ENCODE measurements around the gene PSMA7. TPM values are rescaled to one million over a fixed set of nuclear protein-coding genes. Genes with fewer than 3 reads are reported as not detected.

PSMA7 gene
- total RNA-seq, 6 experiments from 2014 or later: 296 to 357 (median 334) TPM

DNA sequence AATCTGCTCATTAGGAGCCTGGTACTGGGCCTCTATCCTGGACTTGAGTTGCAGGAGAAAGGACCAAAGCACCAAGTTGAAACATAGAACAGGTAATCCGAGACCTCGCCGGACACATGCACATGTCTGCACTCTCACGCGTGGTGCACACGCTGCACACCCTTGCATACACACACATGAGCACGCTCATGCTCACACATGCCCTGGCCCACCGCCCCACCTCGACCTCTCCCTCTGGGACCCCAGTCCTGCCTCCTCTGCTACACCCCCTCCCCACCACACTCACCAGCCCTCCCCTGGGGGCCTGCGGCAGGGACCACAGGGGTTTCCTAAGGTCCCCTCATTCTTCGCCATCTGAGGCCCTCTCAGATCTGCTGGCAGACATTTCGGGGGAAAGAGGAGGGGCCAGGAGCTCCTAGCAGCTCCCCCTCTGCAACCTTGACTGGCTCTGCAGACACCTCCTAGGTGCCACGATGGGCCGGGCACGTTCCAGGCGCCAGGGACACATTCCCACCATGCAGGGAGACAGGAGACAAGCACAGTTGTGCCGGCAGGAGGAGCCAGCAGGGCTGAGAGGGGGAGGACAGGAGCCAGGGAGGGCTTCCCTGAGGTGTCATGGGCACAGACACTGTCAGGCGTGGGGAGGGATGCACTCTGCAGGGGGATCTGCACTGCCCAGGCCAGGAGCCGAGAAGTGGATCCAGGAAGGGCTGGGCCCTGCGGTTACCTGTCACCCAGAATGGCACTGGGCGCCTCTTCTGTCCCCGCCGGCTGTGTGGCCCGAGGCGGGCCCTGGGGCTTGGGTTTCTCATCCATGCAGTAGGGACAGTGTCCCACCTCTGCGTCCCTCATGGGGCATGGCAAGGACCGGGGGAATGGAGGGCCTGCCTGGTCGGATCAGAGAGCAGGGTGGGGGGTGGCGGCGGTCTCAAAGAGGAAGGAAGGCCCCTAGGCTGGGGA, 46.5 kb downstream of the PSMA7 start:
- no peak overlapping the region for H3K4me3 Mint-ChIP-seq
- no peak for DNase-seq
- no peak overlapping the region for H3K27ac Mint-ChIP-seq
- peaks cover 10% of the 10 kb centered on the region for H3K27me3 Mint-ChIP-seq (ENCODE audit: insufficient read depth)
- H3K9me3 Mint-ChIP-seq: peaks cover 24% of the 10 kb centered on the region
- TF ChIP-seq, protein P1, sequence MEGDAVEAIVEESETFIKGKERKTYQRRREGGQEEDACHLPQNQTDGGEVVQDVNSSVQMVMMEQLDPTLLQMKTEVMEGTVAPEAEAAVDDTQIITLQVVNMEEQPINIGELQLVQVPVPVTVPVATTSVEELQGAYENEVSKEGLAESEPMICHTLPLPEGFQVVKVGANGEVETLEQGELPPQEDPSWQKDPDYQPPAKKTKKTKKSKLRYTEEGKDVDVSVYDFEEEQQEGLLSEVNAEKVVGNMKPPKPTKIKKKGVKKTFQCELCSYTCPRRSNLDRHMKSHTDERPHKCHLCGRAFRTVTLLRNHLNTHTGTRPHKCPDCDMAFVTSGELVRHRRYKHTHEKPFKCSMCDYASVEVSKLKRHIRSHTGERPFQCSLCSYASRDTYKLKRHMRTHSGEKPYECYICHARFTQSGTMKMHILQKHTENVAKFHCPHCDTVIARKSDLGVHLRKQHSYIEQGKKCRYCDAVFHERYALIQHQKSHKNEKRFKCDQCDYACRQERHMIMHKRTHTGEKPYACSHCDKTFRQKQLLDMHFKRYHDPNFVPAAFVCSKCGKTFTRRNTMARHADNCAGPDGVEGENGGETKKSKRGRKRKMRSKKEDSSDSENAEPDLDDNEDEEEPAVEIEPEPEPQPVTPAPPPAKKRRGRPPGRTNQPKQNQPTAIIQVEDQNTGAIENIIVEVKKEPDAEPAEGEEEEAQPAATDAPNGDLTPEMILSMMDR (IDR thresholded peaks at IDR 0.05): no peak
- H3K4me1 Mint-ChIP-seq (ENCODE audit: low read depth): no peaks in the 10 kb centered on the region
- peaks cover 18% of the 10 kb centered on the region for H3K36me3 Mint-ChIP-seq (ENCODE audit: low read depth)

DNA sequence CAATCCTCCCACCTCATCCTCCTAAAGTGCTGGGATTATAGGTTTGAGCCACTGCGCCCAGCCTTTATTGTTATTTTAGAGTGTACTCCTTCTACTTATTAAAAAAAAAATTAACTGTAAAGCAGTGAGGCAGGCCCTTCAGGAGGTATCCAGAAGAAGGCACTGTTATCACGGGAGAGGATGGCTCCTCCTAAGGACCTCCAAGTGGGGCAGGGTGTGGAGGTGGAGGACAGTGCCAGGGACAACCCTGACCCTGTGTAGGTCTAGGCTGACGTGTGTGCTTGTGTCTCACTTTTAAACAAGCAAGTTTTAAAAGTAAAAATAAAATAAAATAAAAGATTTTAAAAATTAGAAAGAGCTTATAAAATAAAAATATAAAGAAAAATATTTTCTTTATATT, 53.8 kb downstream of the PSMA7 start:
- DNase-seq: no peak
- H3K27me3 Mint-ChIP-seq (ENCODE audit: insufficient read depth): peaks cover 7% of the 10 kb centered on the region
- TF ChIP-seq, protein P1 (IDR thresholded peaks at IDR 0.05): no peak
- no peak overlapping the region for H3K27ac Mint-ChIP-seq
- peaks cover 10% of the 10 kb centered on the region for H3K9me3 Mint-ChIP-seq
- peaks cover 5% of the 10 kb centered on the region; the same call in 1 of the 2 replicates for H3K36me3 Mint-ChIP-seq (ENCODE audit: low read depth)
- no peaks in the 10 kb centered on the region for H3K4me1 Mint-ChIP-seq (ENCODE audit: low read depth)
- H3K4me3 Mint-ChIP-seq: no peak overlapping the region

DNA sequence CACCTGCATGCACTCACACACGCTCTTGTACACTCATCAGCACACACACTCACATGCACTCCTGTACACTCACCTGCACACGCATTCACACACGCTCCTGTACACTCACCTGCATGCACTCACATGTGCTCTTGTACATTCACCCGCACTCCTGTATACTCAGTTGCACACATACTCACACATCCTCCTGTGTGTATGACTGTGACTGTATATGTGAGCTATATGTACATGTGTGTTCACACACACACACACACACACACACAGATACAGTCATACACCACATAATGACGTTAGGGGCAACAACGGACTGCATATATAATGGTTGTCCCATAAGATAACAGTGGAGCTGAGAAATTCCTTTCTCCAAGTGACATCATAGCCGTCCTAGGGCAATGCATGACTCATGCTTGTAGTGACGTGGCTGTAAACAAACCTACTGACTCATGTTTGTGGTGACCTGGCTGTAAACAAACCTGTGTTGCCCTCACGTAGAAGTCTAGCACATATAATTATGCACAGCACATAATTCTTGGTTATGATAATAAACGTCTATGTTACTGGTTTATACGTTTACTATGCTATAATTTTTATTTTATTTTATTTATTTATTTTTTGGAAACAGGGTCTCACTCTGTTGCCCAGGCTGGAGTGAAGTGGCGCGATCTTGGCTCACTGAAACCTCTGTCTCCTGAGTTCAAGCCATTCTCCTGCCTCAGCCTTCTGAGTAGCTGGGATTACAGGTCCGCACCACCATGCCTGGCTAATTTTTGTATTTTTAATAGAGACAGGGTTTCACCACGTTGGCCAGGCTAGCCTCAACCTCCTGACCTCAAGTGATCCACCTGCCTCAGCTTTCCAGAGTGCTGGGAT, 54.7 kb downstream of the PSMA7 start:
- Mint-ChIP-seq H3K9me3 (peaks cover 10% of the 10 kb centered on the region), H3K27me3 (ENCODE audit: insufficient read depth) (peaks cover 7% of the 10 kb centered on the region), H3K4me3 (no peak overlapping the region), H3K36me3 (ENCODE audit: low read depth) (peaks cover 5% of the 10 kb centered on the region; the same call in 1 of the 2 replicates), H3K4me1 (ENCODE audit: low read depth) (no peaks in the 10 kb centered on the region), H3K27ac (no peak overlapping the region)
- TF ChIP-seq, protein P1 (IDR thresholded peaks at IDR 0.05): no peak
- peak; percentile 92 for DNase-seq

DNA sequence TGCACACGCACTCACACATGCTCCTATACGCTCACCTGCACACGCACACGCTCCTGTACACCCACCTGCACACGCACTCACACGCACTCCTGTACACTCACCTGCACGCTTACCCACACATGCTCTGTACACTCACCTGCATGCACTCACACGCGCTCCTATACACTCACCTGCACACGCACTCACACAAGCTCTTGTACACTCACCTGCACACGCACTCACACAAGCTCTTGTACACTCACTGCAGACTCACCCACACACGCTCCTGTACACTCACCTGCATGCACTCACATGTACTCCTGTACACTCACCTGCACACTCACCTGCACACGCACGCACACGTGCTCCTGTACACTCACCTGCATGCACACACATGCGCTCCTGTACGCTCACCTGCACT, 55.6 kb downstream of the PSMA7 start:
- H3K4me1 Mint-ChIP-seq (ENCODE audit: low read depth): no peaks in the 10 kb centered on the region
- peaks cover 5% of the 10 kb centered on the region; the same call in 1 of the 2 replicates for H3K36me3 Mint-ChIP-seq (ENCODE audit: low read depth)
- H3K4me3 Mint-ChIP-seq: no peak overlapping the region
- no peak overlapping the region for H3K27ac Mint-ChIP-seq
- no peak for DNase-seq
- TF ChIP-seq, protein P1 (IDR thresholded peaks at IDR 0.05): no peak
- H3K27me3 Mint-ChIP-seq (ENCODE audit: insufficient read depth): peaks cover 7% of the 10 kb centered on the region
- peaks cover 10% of the 10 kb centered on the region for H3K9me3 Mint-ChIP-seq

DNA sequence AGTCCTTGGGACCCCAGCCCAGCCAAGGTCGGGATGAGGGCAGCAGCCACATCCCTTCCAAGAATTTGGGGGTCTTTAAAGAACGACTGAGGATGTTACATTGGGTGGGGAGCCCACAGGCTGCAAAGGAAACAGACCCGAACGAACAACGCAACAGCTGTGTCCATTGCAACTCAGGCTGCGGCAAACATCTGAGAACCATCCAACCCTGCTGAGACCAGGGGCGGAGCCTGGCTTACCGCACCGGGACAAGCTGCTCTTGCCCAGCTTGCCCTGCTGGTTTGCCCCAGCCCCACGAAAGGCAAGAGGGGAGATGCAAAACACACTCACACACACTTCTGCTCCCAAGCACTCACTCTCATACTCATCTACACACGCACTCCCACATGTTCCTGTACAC, 56.0 kb downstream of the PSMA7 start:
- Mint-ChIP-seq H3K36me3 (ENCODE audit: low read depth) (peaks cover 5% of the 10 kb centered on the region; the same call in 1 of the 2 replicates), H3K27ac (no peak overlapping the region), H3K4me1 (ENCODE audit: low read depth) (no peaks in the 10 kb centered on the region), H3K4me3 (no peak overlapping the region), H3K27me3 (ENCODE audit: insufficient read depth) (peaks cover 7% of the 10 kb centered on the region), H3K9me3 (peaks cover 10% of the 10 kb centered on the region)
- TF ChIP-seq, protein P1 (IDR thresholded peaks at IDR 0.05): no peak
- DNase-seq: no peak

Other genes with a start within 250 kb of the PSMA7 start
- gene TAF4, start 77.5 kb downstream of the PSMA7 start, total RNA-seq (2021; fragmentation: NEBNext Ultra II Directional; extraction: Animal tissue kit (Norgen Biotek cat#: 25700)): 10 to 100 TPM in 3 of 6 experiments, 1 to 10 TPM in 3; 9.4 to 11.7 (median 9.9) TPM
- gene LSM14B, start 20.9 kb downstream of the PSMA7 start, total RNA-seq (2021; fragmentation: NEBNext Ultra II Directional; extraction: Animal tissue kit (Norgen Biotek cat#: 25700)): 10 to 100 TPM; 40.4 to 42.7 (median 40.9) TPM
- gene SS18L1, start 375 bp upstream of the PSMA7 start, total RNA-seq (2021; fragmentation: NEBNext Ultra II Directional; extraction: Animal tissue kit (Norgen Biotek cat#: 25700)): 1 to 10 TPM; 5.5 to 7.9 (median 5.9) TPM
- gene MTG2, start 39.6 kb upstream of the PSMA7 start, total RNA-seq (2021; fragmentation: NEBNext Ultra II Directional; extraction: Animal tissue kit (Norgen Biotek cat#: 25700)): 10 to 100 TPM; 27.9 to 33.8 (median 30.2) TPM
- gene HRH3, start 76.9 kb upstream of the PSMA7 start, total RNA-seq (2021; fragmentation: NEBNext Ultra II Directional; extraction: Animal tissue kit (Norgen Biotek cat#: 25700)): not detected
- gene OSBPL2, start 95.1 kb upstream of the PSMA7 start, total RNA-seq (2021; fragmentation: NEBNext Ultra II Directional; extraction: Animal tissue kit (Norgen Biotek cat#: 25700)): 10 to 100 TPM; 32.2 to 37.6 (median 33.5) TPM
- 100 to 1,000 TPM; 126 to 133 (median 129) TPM for gene ADRM1, start 159.6 kb upstream of the PSMA7 start, total RNA-seq (2021; fragmentation: NEBNext Ultra II Directional; extraction: Animal tissue kit (Norgen Biotek cat#: 25700))
- 1 to 10 TPM; 1.2 to 2.4 (median 1.5) TPM for gene LAMA5, start 223.9 kb upstream of the PSMA7 start, total RNA-seq (2021; fragmentation: NEBNext Ultra II Directional; extraction: Animal tissue kit (Norgen Biotek cat#: 25700))
- gene RPS21, start 243.7 kb upstream of the PSMA7 start, total RNA-seq (2021; fragmentation: NEBNext Ultra II Directional; extraction: Animal tissue kit (Norgen Biotek cat#: 25700)): 1,000 to 10,000 TPM; 1,061 to 1,388 (median 1,229) TPM